Measurements from ENCODE around the gene PTPRJ. TPM values are rescaled to one million over a fixed set of nuclear protein-coding genes. Genes with fewer than 3 reads are reported as not detected.
"Not testable (repeated sequence)": the region's sequence is repeated elsewhere in the genome, so short reads cannot be mapped to it uniquely, and the experiment has no call there.

PTPRJ gene
- total RNA-seq, 1 experiment from 2014 or later: 0.30 TPM

DNA sequence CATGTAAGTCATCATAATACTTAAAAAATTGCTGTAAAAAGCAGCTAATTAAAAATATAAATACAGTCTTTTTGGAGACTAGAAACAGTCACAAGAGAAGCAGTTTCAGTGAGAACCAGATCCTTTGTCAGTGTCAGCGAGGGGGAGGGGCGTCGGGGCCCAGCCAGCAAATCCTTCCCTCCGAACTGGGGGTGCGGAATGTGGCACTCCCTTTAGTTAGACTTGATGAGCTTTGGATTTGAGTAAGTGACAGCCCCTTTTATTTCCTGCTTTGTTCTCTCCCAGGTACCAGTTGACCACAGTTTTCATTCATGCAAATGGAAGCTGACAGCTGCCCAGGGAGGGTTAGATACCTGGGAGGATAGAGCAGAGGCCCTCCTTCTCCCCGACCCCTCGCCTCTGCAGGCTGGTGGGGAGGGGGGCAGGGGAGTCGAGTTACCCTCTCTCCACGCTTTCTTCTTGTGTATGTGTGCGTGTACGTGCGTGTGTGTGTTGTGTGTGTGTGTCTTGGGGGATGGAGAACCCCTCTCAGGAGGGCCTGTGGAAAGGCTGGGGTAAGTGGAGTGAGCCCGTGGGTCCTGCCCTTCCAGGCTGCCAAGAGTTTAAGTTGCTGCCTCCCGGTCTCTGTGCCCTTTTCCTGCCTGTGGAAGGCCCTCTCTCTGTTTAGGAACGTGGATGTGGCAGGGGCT, 38.3 kb downstream of the PTPRJ start:
- TF ChIP-seq, protein P1, sequence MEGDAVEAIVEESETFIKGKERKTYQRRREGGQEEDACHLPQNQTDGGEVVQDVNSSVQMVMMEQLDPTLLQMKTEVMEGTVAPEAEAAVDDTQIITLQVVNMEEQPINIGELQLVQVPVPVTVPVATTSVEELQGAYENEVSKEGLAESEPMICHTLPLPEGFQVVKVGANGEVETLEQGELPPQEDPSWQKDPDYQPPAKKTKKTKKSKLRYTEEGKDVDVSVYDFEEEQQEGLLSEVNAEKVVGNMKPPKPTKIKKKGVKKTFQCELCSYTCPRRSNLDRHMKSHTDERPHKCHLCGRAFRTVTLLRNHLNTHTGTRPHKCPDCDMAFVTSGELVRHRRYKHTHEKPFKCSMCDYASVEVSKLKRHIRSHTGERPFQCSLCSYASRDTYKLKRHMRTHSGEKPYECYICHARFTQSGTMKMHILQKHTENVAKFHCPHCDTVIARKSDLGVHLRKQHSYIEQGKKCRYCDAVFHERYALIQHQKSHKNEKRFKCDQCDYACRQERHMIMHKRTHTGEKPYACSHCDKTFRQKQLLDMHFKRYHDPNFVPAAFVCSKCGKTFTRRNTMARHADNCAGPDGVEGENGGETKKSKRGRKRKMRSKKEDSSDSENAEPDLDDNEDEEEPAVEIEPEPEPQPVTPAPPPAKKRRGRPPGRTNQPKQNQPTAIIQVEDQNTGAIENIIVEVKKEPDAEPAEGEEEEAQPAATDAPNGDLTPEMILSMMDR (IDR thresholded peaks at IDR 0.05; ENCODE audit: unreplicated experiment): no peak
- no TSS peak for BruUV-seq (replicated peaks)
- no peak for DNase-seq (ENCODE audit: unreplicated experiment)
- Mint-ChIP-seq H3K9me3 (ENCODE audit: unreplicated experiment) (no peaks in the 10 kb centered on the region), H3K4me3 (ENCODE audit: unreplicated experiment) (no peak overlapping the region), H3K27me3 (ENCODE audit: insufficient read depth, unreplicated experiment) (no peaks in the 10 kb centered on the region), H3K4me1 (ENCODE audit: insufficient read depth, unreplicated experiment) (no peaks in the 10 kb centered on the region), H3K36me3 (ENCODE audit: insufficient read depth, unreplicated experiment) (no peaks in the 10 kb centered on the region), H3K27ac (ENCODE audit: low read depth, unreplicated experiment) (no peak overlapping the region)
- POLR2A ChIA-PET: no interaction called here
- CTCF ChIA-PET: interaction anchor here (0.6 kb wide), 1 partner anchor 1252 kb away, joined by 3 read pairs; no protein-coding TSS in a partner anchor
- intact Hi-C loops (cut with micrococcal nuclease): no loop called here

- H3K36me3 Mint-ChIP-seq (ENCODE audit: insufficient read depth, unreplicated experiment): no peaks in the 10 kb centered on the region
- intact Hi-C loops (cut with micrococcal nuclease): no loop called here
- ChIA-PET POLR2A (no interaction called here), CTCF (no interaction called here)
- H3K27ac Mint-ChIP-seq (ENCODE audit: low read depth, unreplicated experiment): no peak overlapping the region
- H3K4me3 Mint-ChIP-seq (ENCODE audit: unreplicated experiment): no peak overlapping the region
- DNase-seq (ENCODE audit: unreplicated experiment): no peak
- BruUV-seq (replicated peaks): no TSS peak
- no peaks in the 10 kb centered on the region for H3K9me3 Mint-ChIP-seq (ENCODE audit: unreplicated experiment)
- TF ChIP-seq, protein P1 (IDR thresholded peaks at IDR 0.05; ENCODE audit: unreplicated experiment): no peak
- H3K4me1 Mint-ChIP-seq (ENCODE audit: insufficient read depth, unreplicated experiment): no peaks in the 10 kb centered on the region
- H3K27me3 Mint-ChIP-seq (ENCODE audit: insufficient read depth, unreplicated experiment): no peaks in the 10 kb centered on the region
These were observed 38.8 kb downstream of the PTPRJ start for GRCh38 chr11:48019217-48019584.

DNA sequence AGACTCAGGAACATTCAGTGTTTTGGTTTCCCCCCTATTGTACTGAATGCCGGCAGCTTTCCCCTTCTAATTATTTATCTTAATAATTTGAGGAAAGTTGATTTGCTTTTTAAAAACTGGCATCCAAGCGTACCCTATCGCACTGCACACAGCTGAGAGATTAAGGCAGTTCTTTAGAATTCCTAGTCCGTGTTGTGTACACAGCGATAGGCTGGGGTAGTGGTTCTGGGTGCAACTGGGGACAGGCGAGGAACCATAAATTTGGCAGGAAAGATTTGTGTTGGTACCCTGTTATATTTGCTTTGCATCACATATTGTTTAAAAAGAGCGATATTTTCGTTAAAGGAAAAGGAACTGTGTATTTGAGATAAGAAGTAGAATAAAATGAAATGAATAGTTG, 39.2 kb downstream of the PTPRJ start:
- intact Hi-C loops (cut with micrococcal nuclease): no loop called here

DNA sequence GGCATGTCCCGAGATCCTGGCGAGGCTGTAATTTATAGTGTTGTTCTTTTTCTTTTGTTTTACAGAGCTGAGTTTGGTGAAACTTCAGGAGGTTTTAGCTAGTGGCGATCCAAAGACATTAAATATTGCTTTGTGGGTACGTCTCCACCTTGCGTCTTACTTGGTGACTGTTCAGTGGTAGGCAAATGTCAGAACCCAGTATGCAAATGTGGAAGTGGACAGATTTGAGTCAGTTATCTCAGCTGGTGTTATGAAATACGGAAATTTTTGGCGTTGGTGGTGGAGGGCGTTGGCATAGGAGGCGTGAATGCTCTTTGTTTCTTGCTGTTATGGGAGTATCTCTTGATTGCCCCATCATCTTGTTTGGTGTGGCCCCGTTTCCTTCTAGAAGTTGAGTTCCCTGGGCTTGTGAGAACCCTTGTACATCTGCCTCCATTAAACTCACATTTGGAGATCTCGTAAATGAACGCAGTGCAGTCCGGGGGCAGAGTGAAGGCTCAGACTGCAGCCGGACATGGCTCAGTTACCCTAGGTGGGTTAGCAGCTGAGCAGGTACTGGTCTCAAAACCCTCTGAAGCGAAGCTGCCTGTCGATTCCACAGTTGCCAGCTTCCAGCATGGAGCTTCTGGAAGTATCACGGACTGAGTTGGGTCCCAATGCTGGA, 39.9 kb downstream of the PTPRJ start:
- H3K9me3 Mint-ChIP-seq (ENCODE audit: unreplicated experiment): no peaks in the 10 kb centered on the region
- H3K27me3 Mint-ChIP-seq (ENCODE audit: insufficient read depth, unreplicated experiment): no peaks in the 10 kb centered on the region
- TF ChIP-seq, protein P1 (IDR thresholded peaks at IDR 0.05; ENCODE audit: unreplicated experiment): no peak
- DNase-seq (ENCODE audit: unreplicated experiment): peak; percentile 51
- intact Hi-C loops (cut with micrococcal nuclease): no loop called here
- H3K27ac Mint-ChIP-seq (ENCODE audit: low read depth, unreplicated experiment): no peak overlapping the region
- ChIA-PET CTCF (interaction anchor here (0.6 kb wide), 1 partner anchor 86 kb away, joined by 4 read pairs; no protein-coding TSS in a partner anchor), POLR2A (no interaction called here)
- H3K4me1 Mint-ChIP-seq (ENCODE audit: insufficient read depth, unreplicated experiment): no peaks in the 10 kb centered on the region
- BruUV-seq (replicated peaks): no TSS peak
- no peaks in the 10 kb centered on the region for H3K36me3 Mint-ChIP-seq (ENCODE audit: insufficient read depth, unreplicated experiment)
- no peak overlapping the region for H3K4me3 Mint-ChIP-seq (ENCODE audit: unreplicated experiment)

More for the DNA sequence above, 39.2 kb downstream of the PTPRJ start:
- Mint-ChIP-seq H3K4me3 (ENCODE audit: unreplicated experiment) (no peak overlapping the region), H3K27me3 (ENCODE audit: insufficient read depth, unreplicated experiment) (no peaks in the 10 kb centered on the region), H3K36me3 (ENCODE audit: insufficient read depth, unreplicated experiment) (no peaks in the 10 kb centered on the region), H3K27ac (ENCODE audit: low read depth, unreplicated experiment) (no peak overlapping the region), H3K9me3 (ENCODE audit: unreplicated experiment) (no peaks in the 10 kb centered on the region), H3K4me1 (ENCODE audit: insufficient read depth, unreplicated experiment) (no peaks in the 10 kb centered on the region)
- POLR2A ChIA-PET: no interaction called here
- TF ChIP-seq, protein P1 (IDR thresholded peaks at IDR 0.05; ENCODE audit: unreplicated experiment): no peak
- no peak for DNase-seq (ENCODE audit: unreplicated experiment)
- CTCF ChIA-PET: interaction anchor here (0.6 kb wide), 1 partner anchor 85 kb away, joined by 4 read pairs; no protein-coding TSS in a partner anchor
- no TSS peak for BruUV-seq (replicated peaks)

GRCh38 chr11:48021201-48021820, 41.0 kb downstream of the PTPRJ start:
- BruUV-seq (replicated peaks); intact Hi-C loops (cut with micrococcal nuclease); H3K4me3 Mint-ChIP-seq (ENCODE audit: unreplicated experiment); H3K27ac Mint-ChIP-seq (ENCODE audit: low read depth, unreplicated experiment); H3K27me3 Mint-ChIP-seq (ENCODE audit: insufficient read depth, unreplicated experiment); H3K4me1 Mint-ChIP-seq (ENCODE audit: insufficient read depth, unreplicated experiment); DNase-seq (ENCODE audit: unreplicated experiment); CTCF ChIA-PET; H3K36me3 Mint-ChIP-seq (ENCODE audit: insufficient read depth, unreplicated experiment); POLR2A ChIA-PET; H3K9me3 Mint-ChIP-seq (ENCODE audit: unreplicated experiment): not testable (repeated sequence)

Data from MCF 10A (cell line).